GM13976 (cell line): Measurements from ENCODE around the gene MCF2L2.

Source experiments
- DNase-seq: peaks from one replicate; pipeline ENCODE4 v3.0.0; 2012; ENCODE audit warnings: low spot score
- in situ Hi-C: fragments of 300-500 bp; cut with MboI; formaldehyde crosslinking; loops from one replicate; pipeline ENCODE4 v1.12.0; 2022; ENCODE audit warnings: low sequenced_read_pairs, mixed read lengths, inconsistent platforms; ENCODE audit not compliant: unreplicated experiment
- TF ChIP-seq, protein P1 (sequence below): IDR thresholded peaks from 2 replicates; pipeline ENCODE4 v1.5.1; 2012; ENCODE audit warnings: borderline replicate concordance, mild to moderate bottlenecking; ENCODE audit not compliant: insufficient read depth; ENCODE audit errors: extremely low read depth, missing control alignments, control extremely low read depth

MCF2L2 gene

DNA sequence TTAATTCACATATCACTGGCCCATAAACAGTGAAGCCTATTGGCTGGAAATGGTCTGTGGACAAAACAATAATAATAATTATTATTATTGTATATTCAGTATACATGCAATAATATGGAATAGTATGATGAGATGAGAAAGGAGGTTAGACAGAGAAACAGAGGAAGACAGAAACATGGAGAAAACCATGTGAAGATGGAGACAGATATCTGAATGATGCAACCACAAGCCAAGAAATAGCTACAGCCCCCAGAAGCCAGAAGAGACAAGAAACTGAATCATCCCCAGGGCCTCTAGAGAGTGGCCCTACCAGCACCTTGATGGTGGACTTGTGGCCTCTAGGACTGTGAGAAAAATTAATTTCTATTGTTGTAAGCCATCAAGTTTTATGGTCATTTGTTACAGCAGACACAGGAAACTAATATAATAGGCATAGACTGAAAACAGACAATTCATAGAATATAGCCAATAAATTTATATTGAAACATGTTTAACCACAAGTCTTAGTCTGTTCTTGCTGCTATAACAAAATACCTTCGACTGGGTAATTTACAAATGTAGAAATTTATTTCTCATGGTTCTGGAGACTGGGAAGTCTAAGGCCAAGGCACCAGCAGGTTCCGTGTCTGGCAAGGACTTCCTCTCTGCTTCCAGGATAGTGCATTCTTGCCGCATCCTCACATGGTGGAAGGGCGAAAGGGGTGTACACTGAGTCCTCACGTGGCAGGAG is 31.6 kb downstream of the MCF2L2 start:
- in situ Hi-C loops: loop anchor here (25.0 kb wide), 1 partner anchor 685 kb away; no protein-coding TSS in a partner anchor
- TF ChIP-seq, protein P1, sequence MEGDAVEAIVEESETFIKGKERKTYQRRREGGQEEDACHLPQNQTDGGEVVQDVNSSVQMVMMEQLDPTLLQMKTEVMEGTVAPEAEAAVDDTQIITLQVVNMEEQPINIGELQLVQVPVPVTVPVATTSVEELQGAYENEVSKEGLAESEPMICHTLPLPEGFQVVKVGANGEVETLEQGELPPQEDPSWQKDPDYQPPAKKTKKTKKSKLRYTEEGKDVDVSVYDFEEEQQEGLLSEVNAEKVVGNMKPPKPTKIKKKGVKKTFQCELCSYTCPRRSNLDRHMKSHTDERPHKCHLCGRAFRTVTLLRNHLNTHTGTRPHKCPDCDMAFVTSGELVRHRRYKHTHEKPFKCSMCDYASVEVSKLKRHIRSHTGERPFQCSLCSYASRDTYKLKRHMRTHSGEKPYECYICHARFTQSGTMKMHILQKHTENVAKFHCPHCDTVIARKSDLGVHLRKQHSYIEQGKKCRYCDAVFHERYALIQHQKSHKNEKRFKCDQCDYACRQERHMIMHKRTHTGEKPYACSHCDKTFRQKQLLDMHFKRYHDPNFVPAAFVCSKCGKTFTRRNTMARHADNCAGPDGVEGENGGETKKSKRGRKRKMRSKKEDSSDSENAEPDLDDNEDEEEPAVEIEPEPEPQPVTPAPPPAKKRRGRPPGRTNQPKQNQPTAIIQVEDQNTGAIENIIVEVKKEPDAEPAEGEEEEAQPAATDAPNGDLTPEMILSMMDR: no peak
- no peak for DNase-seq

DNA sequence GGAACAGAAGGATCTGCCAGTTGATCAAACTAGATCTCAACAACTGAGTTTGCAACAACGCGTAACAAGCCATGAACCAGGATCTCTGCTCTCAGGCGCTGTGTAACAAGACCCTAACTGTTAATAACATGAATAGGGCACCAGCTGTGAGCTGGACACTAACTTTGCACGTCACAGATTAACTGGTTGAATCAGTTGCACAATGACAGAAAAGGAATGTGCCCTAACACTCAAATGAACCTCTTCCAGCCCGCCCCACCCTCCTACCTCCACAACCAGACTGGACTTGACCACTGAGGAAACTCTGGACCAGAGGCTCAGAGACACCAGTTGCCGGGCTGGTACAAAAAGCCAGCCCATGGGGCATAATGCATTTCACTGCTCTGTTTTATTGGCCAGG is 34.3 kb downstream of the MCF2L2 start:
- no peak for DNase-seq
- TF ChIP-seq, protein P1: no peak
- in situ Hi-C loops: loop anchor here (25.0 kb wide), 1 partner anchor 682 kb away; no protein-coding TSS in a partner anchor

DNA sequence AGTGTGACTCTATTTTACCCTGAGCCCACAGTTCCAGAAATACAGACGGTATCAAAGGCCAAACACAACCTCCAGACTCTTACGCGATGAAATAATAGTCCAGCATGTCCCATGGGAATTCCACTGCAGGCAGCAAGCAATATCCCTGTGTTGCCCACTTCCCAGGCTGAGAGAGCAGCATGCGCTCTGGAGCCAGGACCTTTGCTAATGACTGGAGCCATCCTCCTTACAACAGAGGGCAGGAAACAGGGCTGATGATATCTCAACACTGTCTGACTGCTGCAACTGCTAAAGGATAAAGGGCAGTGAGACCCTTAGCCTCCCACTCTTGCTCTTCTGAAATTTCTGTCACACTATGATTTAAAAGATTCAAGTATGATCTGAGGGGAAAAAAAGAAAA is 34.8 kb downstream of the MCF2L2 start:
- DNase-seq: no peak
- in situ Hi-C loops: loop anchor here (25.0 kb wide), 1 partner anchor 681 kb away; no protein-coding TSS in a partner anchor
- TF ChIP-seq, protein P1: no peak

DNA sequence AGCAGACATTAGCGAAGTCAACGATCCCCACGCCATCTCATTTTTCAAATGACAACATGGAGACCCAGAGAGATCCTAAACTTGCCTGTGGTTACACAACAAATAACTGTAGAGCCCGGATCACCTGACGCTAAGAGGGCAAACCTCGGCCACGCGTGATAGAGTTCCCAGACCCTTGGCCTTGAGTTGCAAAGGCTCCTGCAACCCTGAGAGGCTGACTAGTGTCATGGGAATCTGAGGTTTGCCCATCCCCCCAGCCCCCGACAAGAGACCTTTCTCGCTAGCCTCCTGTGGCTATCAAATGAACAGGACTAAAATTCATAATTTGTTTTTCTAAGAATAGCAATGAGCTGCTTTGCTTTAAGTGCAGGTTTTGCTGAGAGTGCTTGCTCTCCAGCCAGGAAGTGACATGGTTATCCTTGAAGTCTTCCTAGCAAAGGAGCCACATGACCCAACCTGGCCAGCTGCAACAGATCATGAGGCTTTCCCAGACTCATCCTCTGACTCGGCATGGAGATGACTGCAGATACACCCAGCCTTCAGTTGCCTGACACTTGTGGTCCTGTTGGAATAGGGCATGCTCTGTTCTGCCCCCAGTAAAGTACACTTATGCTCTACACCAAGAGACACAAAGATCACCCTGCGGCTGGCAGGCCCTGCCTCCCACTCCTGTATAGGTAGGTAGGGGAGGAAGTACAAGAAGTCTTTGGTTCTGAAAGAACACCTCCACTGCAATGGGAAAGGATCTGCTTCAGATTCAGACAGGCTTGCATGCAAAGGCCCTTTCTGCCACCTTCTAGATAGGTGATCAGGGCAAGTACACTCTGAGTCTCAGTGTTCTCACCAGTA is 36.0 kb downstream of the MCF2L2 start:
- in situ Hi-C loops: loop anchor here (25.0 kb wide), 1 partner anchor 680 kb away; no protein-coding TSS in a partner anchor
- no peak for DNase-seq
- TF ChIP-seq, protein P1: no peak

DNA sequence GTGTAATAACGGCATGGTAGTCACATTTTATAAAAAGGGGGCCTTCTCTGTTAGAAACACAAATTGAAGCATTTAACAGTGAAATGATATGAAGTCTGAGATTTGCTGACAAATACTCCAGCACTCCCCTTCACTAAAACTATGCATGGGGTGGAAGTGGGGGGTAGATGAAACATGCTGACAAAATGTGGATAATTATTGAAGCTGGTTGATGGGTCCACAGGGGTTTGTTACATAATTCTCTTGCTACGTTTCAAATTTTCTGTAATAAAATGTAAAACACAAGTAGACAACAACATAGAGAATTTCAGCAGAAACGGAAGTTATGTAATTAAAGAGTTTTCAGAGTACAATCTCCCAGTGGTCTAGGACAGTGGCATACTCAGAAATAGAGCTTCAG is 37.0 kb downstream of the MCF2L2 start:
- TF ChIP-seq, protein P1: no peak
- in situ Hi-C loops: loop anchor here (25.0 kb wide), 1 partner anchor 679 kb away; no protein-coding TSS in a partner anchor
- no peak for DNase-seq

DNA sequence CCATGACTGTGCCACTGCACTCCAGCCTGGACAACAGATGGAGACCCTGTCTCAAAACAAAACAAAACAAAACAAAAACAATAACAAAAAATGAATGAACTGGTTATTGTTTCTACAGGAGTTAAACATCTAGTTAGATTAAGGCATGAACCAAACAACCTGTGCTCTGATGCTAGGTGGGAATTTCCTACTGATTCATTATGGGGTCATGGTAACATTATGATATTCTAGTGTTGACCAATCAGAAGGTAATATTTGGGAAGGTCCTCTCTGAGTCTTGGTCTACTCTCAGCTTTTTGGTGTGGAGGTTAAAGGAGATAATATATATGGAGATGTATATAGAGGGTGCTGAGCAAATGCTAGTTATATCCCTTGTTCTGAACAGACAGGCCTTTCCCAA is 37.6 kb downstream of the MCF2L2 start:
- DNase-seq: no peak
- in situ Hi-C loops: loop anchor here (25.0 kb wide), 1 partner anchor 679 kb away; no protein-coding TSS in a partner anchor
- TF ChIP-seq, protein P1: no peak
